Stimulated activated CD4-positive, alpha-beta T cell treated with anti-CD3 and anti-CD28 coated beads, Interleukin-2, amount 100 ng/mL, for 24 hours (primary cell): ENCODE measurements around the gene GAPT.

Experiments
- DNase-seq, 2 donors: peaks; one replicate each; pipeline ENCODE4 v3.0.0-alpha.2; 2020

GAPT gene

GRCh38 chr5:58462154-58462553 is 29.1 kb upstream of the GAPT start:
- no peak for DNase-seq

- DNase-seq = peak in 1 of 2 donors; percentile 46
These were observed 28.5 kb upstream of the GAPT start for GRCh38 chr5:58462623-58463230.

- peak in 1 of 2 donors; percentile 17 for DNase-seq
These were observed 24.3 kb upstream of the GAPT start for GRCh38 chr5:58466939-58467338.

GRCh38 chr5:58469896-58470295 is 21.3 kb upstream of the GAPT start:
- no peak for DNase-seq

GRCh38 chr5:58475404-58475803 is 15.8 kb upstream of the GAPT start:
- no peak for DNase-seq

- DNase-seq = no peak
These were observed 13.4 kb upstream of the GAPT start for GRCh38 chr5:58477760-58478376.

GRCh38 chr5:58481066-58481676 is 10.1 kb upstream of the GAPT start:
- DNase-seq = no peak

GRCh38 chr5:58481828-58482227 is 9.4 kb upstream of the GAPT start:
- DNase-seq = no peak

- no peak for DNase-seq
These were observed 8.7 kb upstream of the GAPT start for GRCh38 chr5:58482536-58482935.

- DNase-seq = no peak
These were observed 6.7 kb upstream of the GAPT start for GRCh38 chr5:58484505-58484904.

GRCh38 chr5:58486290-58486689 is 4.9 kb upstream of the GAPT start:
- no peak for DNase-seq

GRCh38 chr5:58490402-58491050 is 709 bp upstream of the GAPT start:
- no peak for DNase-seq

- no peak for DNase-seq
These were observed 1.9 kb downstream of the GAPT start for GRCh38 chr5:58493141-58493540.

- DNase-seq = no peak
These were observed 5.3 kb downstream of the GAPT start for GRCh38 chr5:58496488-58496887.

- DNase-seq = no peak
These were observed 6.2 kb downstream of the GAPT start for GRCh38 chr5:58497386-58497785.

GRCh38 chr5:58497921-58498320 is 6.7 kb downstream of the GAPT start:
- no peak for DNase-seq

GRCh38 chr5:58498340-58498942 is 7.2 kb downstream of the GAPT start:
- no peak for DNase-seq

GRCh38 chr5:58499231-58499630 is 8.0 kb downstream of the GAPT start:
- DNase-seq = no peak

- no peak for DNase-seq
These were observed 8.7 kb downstream of the GAPT start for GRCh38 chr5:58499941-58500340.

GRCh38 chr5:58501778-58502417 is 10.7 kb downstream of the GAPT start:
- no peak for DNase-seq

- no peak for DNase-seq
These were observed 12.3 kb downstream of the GAPT start for GRCh38 chr5:58503390-58504046.

GRCh38 chr5:58504766-58505165 is 13.5 kb downstream of the GAPT start:
- no peak for DNase-seq

GRCh38 chr5:58505502-58505901 is 14.3 kb downstream of the GAPT start:
- DNase-seq = no peak
